HG02884 (cell line): Measurements from ENCODE around the gene MVB12B.

Experiments used
- ATAC-seq: cut with Tn5 transposase; IDR thresholded peaks from one replicate; pipeline ENCODE4 v1.9.1; 2021; ENCODE audit warnings: mild to moderate bottlenecking, moderate library complexity; ENCODE audit not compliant: unreplicated experiment

The MVB12B gene

DNA sequence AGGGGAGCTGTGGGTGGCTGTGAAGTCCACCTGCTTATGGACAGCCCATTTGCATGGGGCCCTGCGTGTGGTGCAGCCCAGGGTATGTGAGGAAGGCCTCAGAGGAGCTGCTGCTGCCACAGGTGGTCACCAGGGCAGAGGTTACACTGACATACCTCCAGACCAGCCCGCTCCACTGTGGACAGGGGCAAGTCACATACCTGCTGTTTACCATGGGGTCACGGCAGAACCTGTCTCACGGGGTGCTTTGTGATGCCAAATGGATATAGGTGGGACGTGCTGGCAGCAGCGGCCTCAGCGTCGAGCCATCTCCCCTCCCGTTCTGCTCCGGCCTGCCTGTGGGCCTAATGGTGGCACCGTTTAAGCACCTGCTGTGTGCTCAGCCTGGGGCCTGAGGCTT lies 159.6 kb downstream of the MVB12B start:
- ATAC-seq = no peak

DNA sequence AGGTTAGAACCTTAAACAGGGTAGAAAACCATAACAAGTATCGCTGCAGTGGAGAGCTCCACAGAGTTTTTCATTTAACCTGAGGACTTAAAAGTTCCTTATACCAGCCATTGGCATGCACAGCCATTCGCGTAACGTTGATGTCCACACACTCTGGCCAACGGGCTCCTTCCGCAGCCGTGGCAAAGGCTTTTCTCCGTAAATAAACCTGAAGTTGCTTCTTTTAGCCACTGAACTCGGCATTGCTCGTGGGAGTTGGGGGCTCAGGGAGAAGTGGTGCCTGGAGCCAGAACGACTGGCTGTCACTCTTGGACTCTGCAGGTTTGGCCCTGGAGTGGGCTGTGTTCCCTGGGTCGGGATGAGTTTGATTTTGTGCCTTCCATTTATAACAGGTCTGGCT lies 161.2 kb downstream of the MVB12B start:
- no peak for ATAC-seq

DNA sequence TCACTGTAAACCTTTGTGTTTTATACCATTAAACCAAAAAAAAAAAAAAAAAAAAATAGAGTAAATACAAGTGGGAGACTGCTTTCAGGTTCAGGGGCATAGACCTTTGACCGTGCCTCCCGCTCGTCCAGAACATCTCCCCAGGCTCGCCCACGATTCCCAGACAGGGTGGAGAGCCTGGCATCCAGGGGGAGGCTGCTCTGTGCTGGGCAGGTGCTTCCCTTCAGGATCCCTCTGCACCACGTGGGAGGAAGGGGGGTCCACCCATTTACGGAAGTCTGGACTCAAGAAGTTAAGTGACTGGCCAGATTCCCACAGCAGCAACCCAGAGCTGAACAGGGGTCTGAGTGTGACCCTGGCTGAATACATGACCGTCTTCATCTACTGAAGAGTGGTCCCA lies 161.7 kb downstream of the MVB12B start:
- ATAC-seq = no peak

DNA sequence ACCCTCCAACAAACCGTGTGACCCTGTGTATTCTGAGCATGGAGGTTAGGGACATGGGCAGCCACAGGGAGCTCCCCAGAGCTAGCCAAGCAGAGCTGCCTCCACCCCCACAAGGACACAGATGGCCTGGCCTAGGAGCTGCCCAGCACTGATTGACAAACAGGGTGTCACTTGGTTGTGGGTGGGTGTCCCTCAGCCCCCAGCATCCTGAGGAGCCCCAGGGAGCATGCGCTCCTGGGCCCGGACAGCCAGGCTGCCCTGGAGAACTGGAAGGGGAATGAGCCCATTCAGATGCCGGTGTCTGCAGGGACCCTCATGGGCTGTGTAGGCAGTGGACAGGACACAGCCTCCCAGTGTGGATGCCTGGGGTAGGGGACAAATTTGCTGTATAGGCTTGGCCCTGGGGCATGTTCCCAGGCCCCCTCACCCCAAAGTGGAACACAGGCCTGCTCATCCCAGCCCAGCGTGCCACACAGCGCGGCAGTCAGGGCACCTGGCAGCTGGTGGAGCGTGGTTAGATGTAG lies 162.3 kb downstream of the MVB12B start:
- ATAC-seq = no peak

DNA sequence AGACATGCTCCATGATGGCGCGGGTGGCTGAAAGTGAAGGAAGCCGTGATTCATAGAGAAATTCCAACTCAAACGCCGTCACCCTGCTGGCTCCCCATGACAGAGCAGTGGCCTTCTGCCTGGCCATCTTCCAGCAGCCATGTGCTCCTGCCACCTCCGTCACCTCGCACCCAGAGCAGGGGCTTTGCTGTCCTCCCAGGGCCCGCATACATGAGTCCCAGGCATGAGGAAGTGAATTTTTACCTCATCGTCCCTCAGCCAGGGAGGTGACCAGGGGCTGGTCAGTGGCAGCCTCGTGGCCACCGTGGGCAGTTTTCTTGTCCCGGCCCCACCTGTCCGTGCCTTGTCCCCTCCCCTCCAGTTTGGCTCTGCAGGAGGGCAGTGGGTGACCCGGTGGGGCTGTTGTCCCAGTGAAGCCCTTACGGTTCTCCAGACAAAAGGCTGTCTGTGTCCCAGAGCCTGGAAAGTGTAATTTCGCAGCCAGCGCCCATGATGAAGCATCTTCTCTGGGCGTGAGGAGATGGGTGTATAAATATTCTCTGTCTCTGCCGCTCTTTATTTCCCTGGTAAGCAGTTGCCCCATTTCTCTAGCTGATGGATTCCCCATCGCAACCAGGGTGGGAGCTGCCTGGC lies 163.1 kb downstream of the MVB12B start:
- no peak for ATAC-seq

DNA sequence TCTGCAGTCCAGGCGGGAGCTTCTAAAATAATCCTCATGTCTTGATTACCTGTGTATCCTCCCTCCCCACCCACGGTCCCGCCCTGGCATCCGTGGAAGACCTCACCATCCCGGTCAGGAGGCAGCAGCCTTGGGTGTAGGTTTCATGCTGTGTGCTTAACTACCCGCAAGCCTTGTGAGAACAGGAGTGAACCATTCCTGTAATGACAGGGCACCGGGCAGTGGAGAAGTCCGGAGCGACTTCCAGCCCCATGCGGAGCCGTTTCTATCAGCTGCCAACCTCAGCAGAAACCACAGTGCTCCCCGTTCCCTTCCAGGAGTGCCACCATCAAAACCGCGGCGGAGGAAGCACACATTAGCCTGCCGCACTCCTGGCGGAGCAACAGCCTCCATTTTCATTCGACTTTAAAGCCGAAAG lies 163.6 kb downstream of the MVB12B start:
- ATAC-seq = no peak

DNA sequence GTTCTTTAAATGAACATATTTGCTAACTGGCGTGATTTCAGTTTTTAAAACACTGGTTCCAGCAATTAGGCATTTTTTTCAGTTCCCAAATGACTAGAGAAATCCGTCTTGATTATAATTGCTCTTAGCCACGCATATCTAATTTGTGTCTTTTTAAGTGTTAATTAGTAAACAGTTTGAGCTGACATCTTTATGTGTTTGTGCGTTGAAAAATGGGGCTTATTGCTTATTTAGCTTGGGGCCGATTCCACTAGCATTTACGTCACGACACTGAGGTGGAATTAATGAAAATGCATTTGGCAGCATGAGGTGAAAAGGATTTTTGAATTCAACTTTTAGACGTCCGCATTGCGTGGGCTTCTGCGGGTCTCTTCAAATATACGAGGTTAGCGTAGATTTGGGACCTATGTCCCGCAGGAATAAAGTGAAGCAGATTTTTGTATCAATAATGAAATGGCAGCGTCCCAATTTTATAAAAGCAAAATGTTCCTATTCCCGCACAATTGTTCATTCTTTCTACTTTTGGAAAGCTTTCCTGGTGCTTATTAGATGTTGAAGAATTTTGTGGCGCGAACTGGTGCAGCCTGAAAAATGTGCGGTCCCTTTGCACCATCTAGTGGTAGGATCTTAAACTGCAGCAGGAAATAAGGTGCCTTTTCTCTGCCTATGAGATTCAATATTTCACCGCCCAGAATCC lies 164.4 kb downstream of the MVB12B start:
- ATAC-seq = no peak

DNA sequence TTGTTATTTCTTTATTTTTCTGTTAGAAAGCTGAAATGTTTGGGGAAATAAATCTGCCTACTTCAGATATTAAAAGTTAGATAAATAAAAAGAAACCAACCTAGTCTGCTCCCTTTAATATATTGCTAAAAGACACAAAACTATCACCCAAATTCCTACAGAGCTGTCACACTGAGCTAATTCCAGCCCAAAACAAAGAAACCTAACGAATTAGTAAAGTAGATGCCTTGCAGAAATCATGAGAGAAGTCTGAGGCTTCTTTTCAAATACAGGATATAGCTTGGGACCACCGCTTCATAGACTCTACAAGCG lies 164.9 kb downstream of the MVB12B start:
- no peak for ATAC-seq

DNA sequence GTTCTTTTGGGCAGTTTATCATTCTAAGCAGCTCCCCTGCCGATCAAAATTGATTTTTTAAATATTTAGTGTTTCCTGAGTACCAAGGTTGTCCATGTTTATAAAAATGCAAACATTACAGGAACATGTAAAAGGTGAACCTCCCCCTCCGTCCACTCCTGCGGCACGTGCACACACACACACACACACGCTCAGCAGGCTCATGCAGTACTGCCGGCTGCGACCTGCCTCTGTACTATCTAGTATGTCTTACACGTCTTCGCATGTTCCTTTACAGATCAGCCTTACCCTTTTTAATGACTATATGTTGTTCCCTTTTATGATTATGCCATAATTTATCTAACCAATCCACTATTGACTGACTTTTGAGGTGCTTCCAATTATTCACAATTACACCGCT lies 165.3 kb downstream of the MVB12B start:
- ATAC-seq = no peak

DNA sequence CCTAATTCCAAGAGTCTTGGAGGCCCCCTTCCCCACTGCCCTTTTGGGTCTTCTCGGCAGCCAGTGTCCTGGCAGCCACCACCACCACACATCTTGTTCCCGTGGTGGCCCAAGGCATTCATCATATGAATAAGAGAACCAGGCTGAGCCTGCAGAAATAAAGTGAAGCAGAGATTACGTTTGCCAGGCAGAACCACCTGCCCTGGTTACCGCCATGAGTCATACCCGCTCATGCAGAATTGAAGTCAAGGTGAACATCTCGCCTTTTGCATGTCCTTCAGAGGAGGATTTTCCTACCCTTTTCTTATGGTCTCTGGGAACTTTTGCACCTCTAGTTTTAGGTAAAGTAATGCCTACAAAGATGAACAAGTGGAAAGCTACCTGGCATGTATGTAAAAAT lies 167.6 kb downstream of the MVB12B start:
- ATAC-seq = no peak

DNA sequence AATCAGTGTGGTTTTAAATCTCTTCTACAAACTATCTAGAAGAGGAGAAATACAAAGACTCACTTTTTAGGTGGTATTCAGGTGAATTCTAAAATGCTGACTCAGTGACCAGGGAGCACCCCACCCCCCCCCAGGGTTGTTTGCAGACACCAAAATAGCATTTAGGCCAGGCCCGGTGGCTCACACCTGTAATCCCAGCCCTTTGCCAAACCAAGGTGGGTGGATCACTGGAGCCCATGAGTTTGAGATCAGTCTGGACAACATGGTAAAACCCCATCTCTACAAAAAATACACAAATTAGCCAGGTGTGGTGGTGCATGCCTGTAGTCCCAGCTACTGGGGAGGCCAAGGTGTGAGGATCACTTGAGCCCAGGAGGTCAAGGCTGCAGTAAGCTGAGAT lies 168.1 kb downstream of the MVB12B start:
- no peak for ATAC-seq

DNA sequence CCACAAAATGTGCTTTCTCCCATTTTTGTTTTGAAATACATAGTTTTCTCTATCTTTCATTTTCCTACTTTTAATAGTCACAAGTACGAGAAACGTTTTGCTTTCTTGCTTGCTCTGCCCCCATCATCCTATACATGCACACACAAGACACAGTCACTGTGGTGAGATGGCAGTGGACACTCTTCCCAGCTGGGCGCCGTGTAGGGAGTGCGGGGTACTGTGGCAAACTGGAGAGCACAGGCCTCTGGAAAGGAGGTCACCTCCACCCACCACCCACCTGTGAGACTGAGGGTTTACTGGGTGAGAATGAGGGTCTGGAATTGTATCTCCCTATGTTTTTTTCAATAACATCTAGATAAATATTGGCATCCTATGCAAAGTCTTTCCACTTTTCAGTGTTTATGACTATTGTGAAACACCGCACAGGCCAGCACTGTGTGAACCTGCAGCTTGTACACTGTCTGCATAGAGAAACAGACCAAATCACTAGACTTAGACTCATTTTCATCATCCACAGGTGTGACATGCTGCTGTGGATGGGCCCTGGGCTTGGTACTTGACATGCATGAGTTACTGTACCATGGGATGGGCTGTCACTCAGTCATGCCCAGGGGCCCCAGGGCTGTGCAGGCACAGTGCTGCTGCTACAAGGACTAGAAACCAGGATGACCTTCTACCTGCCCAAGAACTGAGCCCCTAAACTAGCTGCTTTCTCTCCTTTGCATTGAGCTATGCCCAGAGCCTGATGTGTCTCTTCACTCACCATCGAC lies 169.0 kb downstream of the MVB12B start:
- ATAC-seq = no peak

DNA sequence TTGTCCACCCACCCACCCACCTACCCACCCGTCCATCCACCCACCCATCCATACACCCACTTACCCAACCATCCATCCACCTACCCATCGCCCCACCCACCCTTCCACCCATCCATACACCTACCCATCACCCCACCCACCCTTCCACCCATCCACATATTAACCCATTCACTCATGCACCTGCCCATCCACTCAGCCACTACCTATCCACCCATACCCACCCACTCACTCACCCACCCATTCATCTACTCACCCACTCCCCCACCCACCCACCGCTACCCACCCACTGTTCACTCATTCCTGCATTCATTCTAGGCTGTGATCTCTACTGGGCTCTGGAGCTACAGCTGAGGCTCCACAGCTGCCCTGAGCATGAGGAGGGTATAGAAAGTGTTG lies 169.6 kb downstream of the MVB12B start:
- ATAC-seq = no peak

DNA sequence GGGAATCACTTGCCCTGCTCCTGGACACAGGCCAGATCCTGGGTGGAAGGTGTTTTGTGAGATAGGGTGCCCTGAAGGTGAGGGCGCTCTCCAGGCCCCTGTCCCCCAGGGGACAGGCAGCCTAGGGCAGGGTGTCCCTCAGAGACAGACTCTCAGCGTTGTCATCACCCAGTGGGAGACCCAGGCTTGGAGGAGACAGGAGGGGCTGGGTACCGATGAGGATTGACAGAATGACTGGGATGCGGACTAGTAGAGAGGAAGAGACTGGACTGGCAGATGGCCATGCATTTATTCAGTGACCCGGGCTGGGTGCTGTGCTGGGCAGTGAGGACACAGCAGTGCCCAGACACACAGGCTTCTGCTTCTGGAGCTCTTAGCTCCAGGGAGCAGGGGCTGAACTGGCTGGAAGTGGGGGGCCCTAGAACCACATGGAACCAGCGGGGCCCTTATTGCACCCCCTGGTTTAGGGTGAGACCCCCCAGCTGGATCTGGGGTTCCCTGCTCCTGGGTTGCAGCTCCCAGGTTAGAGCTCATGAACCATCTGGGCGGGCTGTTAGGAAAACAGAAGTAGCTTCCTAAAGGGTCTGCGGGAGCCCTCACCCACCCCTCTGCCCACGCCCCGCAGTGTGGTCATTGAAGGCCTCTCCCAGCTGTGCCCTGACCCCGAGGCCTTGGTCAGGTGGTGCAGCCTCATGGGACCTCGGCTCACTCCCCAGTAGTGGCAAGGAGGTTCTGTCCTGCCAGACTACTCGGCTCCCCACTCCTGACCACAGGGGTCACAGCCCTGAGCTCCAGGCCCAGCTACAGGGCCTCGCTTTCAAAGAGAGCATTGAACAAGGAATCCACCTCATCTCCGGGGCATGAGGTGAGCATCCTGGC lies 170.4 kb downstream of the MVB12B start:
- ATAC-seq = no peak

DNA sequence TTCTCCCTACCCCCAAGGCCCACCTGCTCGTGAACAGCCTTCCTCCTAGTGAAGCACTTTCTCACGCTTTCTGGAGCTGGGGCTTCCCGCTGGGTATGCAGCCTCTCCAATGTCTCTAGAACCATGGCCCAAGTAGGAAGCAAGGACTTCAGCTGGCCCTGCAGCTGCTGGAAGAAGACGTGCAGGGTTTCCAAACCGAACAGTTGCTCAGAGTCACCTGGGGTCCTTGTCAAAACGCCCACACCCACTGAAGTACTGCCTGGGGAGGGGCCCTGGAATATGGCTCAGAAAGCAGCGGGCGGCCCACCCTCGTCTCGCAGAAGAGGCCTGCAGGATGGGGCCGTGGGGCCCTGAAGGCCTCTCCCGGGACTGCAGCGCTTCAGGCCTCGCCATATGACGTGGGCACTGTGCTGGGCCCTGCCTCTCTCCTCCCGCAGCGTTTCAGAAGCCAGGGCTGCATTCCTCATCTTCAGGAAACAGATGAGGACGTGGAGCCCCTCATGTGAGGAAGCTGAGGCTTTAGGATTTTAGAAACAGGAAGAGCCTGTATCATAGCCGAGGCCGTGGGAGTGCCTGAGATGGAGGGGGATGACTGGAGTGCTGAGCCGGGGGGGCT lies 171.1 kb downstream of the MVB12B start:
- no peak for ATAC-seq

DNA sequence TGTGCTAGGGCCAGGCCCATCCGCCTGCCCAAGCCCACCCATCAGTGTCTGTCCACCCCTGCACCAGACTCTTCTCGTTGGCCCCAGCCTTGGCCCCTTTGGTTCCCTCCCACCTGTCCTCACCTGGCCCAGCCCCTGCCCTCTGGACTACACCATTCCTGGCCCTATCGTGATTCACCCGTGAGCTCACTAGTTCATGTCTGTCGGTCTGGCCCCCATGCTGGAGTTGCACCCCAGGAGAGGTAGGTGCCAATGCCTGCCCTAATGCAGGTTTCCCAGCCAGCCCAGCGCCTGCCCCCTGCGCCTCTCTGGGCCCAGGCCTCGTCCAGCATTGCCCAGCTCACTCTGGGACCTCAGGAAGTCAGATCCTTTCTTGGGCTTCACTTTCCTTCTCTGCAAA lies 171.7 kb downstream of the MVB12B start:
- no peak for ATAC-seq

DNA sequence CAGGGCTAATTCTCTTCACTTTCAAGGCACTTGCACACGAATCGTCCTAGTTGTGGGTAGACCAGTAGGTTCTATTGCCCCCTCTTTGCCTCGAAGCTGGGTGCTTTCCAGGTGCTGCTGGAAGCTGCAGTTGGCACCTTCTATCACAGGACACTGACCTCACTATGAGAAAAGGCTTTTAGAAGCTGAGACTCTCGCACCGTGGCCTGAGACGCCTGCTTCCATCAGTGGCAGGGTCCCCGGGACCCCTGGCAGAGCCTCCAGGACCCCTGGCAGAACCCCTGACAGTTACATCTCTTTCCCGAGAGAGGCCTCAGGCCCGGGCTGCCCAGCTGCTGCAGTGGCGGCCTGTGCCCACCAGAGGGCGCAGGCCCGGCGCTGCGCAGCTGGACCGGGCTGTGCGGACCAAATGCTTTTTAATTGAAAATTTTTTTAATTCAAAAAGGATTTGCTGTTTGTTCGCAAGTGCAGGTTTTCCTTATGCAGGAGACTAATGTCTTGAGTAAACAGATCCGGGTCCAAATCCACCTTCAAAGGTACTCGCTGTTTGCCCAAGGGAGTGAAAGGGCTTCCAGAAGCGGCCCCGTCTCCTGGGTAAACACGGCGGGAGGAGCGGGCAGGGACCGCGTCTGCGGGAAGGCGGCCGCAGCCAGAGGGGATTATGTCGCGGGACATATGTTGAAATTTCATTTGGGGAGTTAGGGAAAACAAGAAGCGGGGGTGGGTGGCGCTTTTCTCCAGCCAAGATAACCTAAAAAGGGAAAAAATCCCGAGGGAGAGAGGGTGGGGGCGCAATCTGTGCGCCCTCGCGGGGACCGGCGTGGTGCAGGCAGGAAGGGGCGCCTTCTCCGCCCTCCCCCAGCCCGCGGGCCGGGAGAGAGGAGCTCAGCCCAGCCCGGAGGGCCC lies 172.6 kb downstream of the MVB12B start:
- ATAC-seq = no peak

DNA sequence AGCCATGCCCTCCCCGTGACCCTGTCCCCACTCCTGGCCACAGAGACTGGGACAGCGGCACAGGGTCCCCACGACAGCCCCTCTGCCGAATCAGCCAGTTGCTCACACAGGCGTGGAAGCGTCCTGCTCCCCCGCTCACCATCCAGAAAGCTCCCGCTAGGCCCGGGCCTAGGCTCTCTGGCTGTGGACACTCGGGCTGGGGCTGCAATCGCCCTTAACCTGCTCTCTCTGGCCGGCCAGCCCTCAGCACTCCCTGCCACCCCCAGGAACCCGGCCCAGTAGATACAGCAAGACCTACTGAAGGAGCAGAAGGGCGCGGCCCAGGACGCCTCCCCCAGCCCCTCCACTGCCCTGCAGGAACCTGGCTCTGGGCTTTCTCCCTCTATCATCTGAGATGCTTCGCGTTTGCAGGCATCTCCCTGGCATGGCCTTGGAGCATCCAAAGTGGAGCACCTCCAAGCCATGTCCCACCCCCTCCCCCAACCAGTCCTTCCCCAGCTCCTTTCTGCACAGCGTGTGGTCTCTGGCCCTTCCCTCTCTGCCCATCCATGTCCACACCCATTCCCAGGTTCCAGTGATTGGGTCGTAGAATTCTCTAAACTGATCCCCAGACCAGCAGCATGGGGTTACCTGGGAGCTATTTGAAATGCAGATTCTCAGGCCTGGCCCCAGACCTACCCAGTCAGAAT lies 173.4 kb downstream of the MVB12B start:
- ATAC-seq = no peak
